OCI-LY7 (cell line): ENCODE data around the gene OXA1L.

Source experiments
- CTCF ChIP-seq: fragments of 200-600 bp; sonication (generic); conservative IDR thresholded peaks from 2 replicates; pipeline ENCODE4 v1.5.1; 2014; ENCODE audit warnings: mild to moderate bottlenecking, antibody characterized with exemption, low read length, moderate library complexity, mixed read lengths
- EZH2phosphoT487 ChIP-seq: fragments of 200-600 bp; sonication (generic); IDR thresholded peaks from 2 replicates; pipeline ENCODE4 v1.6.1; 2018; ENCODE audit warnings: low read depth, borderline replicate concordance, mild to moderate bottlenecking, mixed run types, antibody characterized with exemption, low read length, moderate library complexity, mixed read lengths

GRCh38 chr14:22770481-22771187 lies 4.1 kb downstream of the OXA1L start:
- no peak for TF ChIP-seq CTCF
- no peak for TF ChIP-seq EZH2phosphoT487
